ENCODE data around the gene AADACL3.

Gene AADACL3

GRCh38 chr1:12690156-12690555 is 25.8 kb upstream of the AADACL3 start:
- no peak for TF ChIP-seq CTCF (IDR thresholded peaks at IDR 0.05)

GRCh38 chr1:12692967-12693782 is 22.7 kb upstream of the AADACL3 start:
- TF ChIP-seq CTCF (IDR thresholded peaks at IDR 0.05), result no peak

DNA sequence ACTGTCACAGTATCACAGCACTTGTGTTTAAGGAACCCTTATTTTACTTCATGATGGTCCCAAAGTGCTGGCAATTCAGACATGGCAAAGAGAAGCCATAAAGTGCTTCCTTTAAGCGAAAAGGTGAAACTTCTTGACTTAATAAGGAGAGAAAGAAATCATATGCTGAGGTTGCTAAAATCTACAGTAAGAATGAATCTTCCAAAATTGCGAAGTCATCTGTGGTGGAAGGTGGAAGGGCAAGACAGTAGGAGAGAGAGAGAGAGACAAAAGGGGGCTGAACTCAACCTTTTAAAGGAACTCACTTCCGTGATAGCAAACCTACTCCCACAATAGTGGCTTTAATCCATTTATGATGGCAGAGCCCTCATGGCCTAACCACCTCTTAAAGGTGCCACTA is 19.3 kb upstream of the AADACL3 start:
- no peak for TF ChIP-seq CTCF (IDR thresholded peaks at IDR 0.05)

GRCh38 chr1:12697397-12697796 is 18.5 kb upstream of the AADACL3 start:
- TF ChIP-seq CTCF (IDR thresholded peaks at IDR 0.05), result no peak

GRCh38 chr1:12703821-12704451 is 12.0 kb upstream of the AADACL3 start:
- no peak for TF ChIP-seq CTCF (IDR thresholded peaks at IDR 0.05)

DNA sequence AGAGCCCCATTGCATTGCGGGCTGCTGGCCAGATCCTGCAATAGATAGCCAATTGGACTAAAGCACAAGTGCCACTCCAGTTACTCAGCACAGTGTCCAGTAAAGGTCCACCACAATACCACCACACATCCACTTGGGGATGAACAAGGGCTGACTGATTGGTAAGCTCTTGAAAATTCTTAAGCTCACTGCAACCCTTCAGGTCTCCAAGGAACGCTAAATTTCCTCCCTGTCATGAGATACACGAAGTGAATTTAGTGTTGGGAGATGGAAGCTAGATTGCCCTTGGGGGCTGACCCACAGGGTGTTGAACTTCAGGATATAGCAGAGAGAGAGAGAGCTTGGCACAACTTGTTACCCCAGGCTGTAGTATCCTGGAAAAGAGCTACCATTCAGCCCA is 9.8 kb upstream of the AADACL3 start:
- no peak for TF ChIP-seq CTCF (IDR thresholded peaks at IDR 0.05)

DNA sequence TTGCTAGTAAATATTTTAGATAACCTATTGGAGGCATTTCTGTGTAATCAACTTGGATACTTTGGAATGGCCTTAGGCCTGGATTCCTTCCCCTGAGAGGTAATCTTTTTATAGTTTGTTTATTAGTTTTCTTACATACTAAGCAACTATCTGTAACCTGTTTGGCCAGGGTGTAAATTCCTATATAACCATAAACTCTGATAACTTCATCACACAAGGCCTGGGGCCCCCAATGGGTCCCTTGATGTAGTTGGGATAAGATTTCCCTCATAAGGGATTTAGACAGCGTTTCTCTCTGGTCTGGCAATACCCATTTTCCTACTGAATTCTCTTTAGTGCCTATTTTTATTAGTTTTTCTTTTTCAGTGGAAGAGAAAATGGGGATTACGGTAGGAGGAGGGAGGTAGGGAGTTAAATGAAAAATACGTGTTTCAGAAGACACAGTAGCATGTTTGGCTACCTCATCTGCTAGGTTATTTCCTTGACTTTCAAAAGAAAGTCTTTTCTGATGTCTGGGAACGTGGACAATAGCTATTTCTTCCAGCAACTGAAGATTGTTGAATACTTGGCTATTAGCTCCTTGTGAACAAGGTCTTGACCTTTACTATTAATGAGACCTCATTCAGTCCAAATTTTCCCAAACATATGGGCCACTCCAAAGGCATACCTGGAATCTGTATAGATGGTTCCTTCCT is 7.4 kb upstream of the AADACL3 start:
- no peak for TF ChIP-seq CTCF (IDR thresholded peaks at IDR 0.05)
